ENCODE results near the gene MED12L.

The MED12L gene

DNA sequence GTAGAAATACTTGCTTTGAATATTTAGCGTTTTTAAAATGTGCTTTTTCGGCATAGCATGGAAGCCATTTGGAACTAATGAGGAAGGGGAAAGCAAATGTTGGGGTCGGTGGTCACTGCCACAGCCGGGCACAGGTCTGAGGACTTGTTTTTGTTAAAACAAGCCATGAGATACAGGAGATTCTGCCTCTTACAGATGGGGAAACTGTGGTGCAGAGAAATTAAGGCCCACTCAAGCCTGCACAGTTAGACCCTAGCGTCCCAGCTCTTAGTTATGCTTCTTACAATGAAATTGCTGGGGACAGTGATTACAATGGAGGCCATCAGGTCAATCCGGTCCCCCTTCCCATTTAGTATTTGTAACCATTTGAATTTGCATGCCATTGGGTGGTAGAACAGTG is 120.0 kb downstream of the MED12L start (continued):
- TF ChIP-seq ZNF529 (tag by site-specific recombination; IDR thresholded peaks at IDR 0.05; ENCODE audit: insufficient replicate concordance) (no peak), ZNF791 (tag by site-specific recombination; IDR thresholded peaks at IDR 0.05) (no peak), ZNF114 (tag by site-specific recombination; IDR thresholded peaks at IDR 0.05) (no peak)
- TF ChIP-seq, protein P1, sequence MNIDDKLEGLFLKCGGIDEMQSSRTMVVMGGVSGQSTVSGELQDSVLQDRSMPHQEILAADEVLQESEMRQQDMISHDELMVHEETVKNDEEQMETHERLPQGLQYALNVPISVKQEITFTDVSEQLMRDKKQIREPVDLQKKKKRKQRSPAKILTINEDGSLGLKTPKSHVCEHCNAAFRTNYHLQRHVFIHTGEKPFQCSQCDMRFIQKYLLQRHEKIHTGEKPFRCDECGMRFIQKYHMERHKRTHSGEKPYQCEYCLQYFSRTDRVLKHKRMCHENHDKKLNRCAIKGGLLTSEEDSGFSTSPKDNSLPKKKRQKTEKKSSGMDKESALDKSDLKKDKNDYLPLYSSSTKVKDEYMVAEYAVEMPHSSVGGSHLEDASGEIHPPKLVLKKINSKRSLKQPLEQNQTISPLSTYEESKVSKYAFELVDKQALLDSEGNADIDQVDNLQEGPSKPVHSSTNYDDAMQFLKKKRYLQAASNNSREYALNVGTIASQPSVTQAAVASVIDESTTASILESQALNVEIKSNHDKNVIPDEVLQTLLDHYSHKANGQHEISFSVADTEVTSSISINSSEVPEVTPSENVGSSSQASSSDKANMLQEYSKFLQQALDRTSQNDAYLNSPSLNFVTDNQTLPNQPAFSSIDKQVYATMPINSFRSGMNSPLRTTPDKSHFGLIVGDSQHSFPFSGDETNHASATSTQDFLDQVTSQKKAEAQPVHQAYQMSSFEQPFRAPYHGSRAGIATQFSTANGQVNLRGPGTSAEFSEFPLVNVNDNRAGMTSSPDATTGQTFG (tag by site-specific recombination; IDR thresholded peaks at IDR 0.05; ENCODE audit: borderline replicate concordance): no peak

DNA sequence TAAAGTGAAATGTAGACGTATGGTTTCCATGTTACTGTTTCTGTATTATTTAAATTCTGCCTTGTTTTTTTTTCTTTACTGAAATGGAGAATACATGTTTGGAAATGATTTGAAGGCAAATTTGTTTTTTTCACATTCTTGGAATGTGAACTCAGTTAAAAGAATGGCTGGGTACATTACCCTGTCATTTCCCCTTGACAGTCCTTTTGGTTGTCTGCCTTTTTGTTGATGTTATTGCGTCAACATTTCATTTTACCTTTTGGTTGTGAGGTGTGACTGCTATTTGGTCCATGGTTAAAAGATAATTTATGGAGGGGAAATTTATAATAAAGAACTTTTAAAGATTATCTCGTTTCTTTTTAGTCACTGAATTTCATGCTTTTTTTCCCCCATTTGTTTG is 120.7 kb downstream of the MED12L start:
- Histone ChIP-seq H3K36me3 (ENCODE audit: control insufficient read depth in 2 of 2, insufficient read depth in 1 of 2, low read length in 2 of 2) (no peaks in the 10 kb centered on the region), H3K27ac (ENCODE audit: extremely low read depth, low read depth, low read length) (no peak overlapping the region), H3K4me3 (ENCODE audit: low read depth, low read length) (no peak overlapping the region), H3K9me3 (ENCODE audit: control insufficient read depth, insufficient read depth, low read depth, low read length) (no peaks in the 10 kb centered on the region), H3K4me1 (ENCODE audit: control insufficient read depth, insufficient read depth, low read length) (no peaks in the 10 kb centered on the region)
- TF ChIP-seq ZNF311 (tag by site-specific recombination; IDR thresholded peaks at IDR 0.05; ENCODE audit: borderline replicate concordance) (no peak), GFI1B (tag by site-specific recombination; IDR thresholded peaks at IDR 0.05) (no peak), OVOL3 (tag by site-specific recombination; IDR thresholded peaks at IDR 0.05) (no peak), ZNF248 (tag by site-specific recombination; IDR thresholded peaks at IDR 0.05) (no peak), ZNF211 (tag by site-specific recombination; IDR thresholded peaks at IDR 0.05; ENCODE audit: low read depth) (no peak), ZNF521 (tag by site-specific recombination; IDR thresholded peaks at IDR 0.05) (no peak), ZNF473 (tag by site-specific recombination; IDR thresholded peaks at IDR 0.05) (no peak), ZNF223 (tag by site-specific recombination; IDR thresholded peaks at IDR 0.05) (no peak), ZNF624 (tag by site-specific recombination; IDR thresholded peaks at IDR 0.05) (no peak), ZNF341 (tag by site-specific recombination; IDR thresholded peaks at IDR 0.05; ENCODE audit: low read depth) (no peak)
- ChIA-PET POLR2A (no interaction called here), CTCF (no interaction called here)

DNA sequence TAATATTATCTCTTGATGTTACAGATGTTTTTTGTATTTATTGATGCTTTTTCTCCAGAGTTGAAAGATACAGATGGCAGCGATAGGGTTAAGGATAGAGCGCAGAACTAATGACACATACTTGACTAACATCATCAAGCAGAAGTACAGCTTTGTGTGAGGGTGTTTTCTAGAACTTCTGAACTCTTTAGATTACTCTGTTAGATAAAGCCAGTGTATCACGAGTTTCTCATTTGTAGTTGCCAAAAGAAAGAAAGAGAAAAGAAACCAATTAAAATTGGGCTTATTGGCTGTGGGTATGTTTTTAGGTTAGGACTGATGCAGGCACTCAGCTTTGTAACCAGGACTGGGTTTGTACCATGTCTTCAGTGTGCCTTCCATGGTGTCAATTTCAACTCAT is 124.2 kb downstream of the MED12L start:
- TF ChIP-seq SCRT1 (tag by site-specific recombination; IDR thresholded peaks at IDR 0.05; ENCODE audit: borderline replicate concordance): no peak
- no peak for TF ChIP-seq ZNF792 (tag by site-specific recombination; IDR thresholded peaks at IDR 0.05)
- TF ChIP-seq ZNF548 (tag by site-specific recombination; IDR thresholded peaks at IDR 0.05): no peak
- no peak for TF ChIP-seq SP2 (tag by site-specific recombination; IDR thresholded peaks at IDR 0.05)
- TF ChIP-seq ZNF747 (tag by site-specific recombination; IDR thresholded peaks at IDR 0.05): no peak
- no peak for TF ChIP-seq SCRT2 (tag by site-specific recombination; IDR thresholded peaks at IDR 0.05)
- no peak for TF ChIP-seq ZXDB (tag by site-specific recombination; IDR thresholded peaks at IDR 0.05)
- no peak for TF ChIP-seq ZNF521 (tag by site-specific recombination; IDR thresholded peaks at IDR 0.05)
- no peak for TF ChIP-seq GLI4 (tag by site-specific recombination; IDR thresholded peaks at IDR 0.05)
- no peak for TF ChIP-seq RBAK (tag by site-specific recombination; IDR thresholded peaks at IDR 0.05)
- no peak for TF ChIP-seq ZNF433 (tag by site-specific recombination; IDR thresholded peaks at IDR 0.05; ENCODE audit: low read depth)
- TF ChIP-seq ZNF214 (tag by site-specific recombination; IDR thresholded peaks at IDR 0.05; ENCODE audit: borderline replicate concordance): no peak
- TF ChIP-seq GLI2 (tag by site-specific recombination; IDR thresholded peaks at IDR 0.05; ENCODE audit: borderline replicate concordance, low read depth): no peak
- TF ChIP-seq MYNN (tag by site-specific recombination; IDR thresholded peaks at IDR 0.05; ENCODE audit: borderline replicate concordance): no peak
- TF ChIP-seq, protein P2, sequence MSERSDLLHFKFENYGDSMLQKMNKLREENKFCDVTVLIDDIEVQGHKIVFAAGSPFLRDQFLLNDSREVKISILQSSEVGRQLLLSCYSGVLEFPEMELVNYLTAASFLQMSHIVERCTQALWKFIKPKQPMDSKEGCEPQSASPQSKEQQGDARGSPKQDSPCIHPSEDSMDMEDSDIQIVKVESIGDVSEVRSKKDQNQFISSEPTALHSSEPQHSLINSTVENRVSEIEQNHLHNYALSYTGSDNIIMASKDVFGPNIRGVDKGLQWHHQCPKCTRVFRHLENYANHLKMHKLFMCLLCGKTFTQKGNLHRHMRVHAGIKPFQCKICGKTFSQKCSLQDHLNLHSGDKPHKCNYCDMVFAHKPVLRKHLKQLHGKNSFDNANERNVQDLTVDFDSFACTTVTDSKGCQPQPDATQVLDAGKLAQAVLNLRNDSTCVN (tag by site-specific recombination; optimal IDR thresholded peaks at IDR 0.05): no peak
- no peak for TF ChIP-seq ZNF221 (tag by site-specific recombination; IDR thresholded peaks at IDR 0.05; ENCODE audit: borderline replicate concordance)
- no peak for TF ChIP-seq ZEB2 (tag by site-specific recombination; IDR thresholded peaks at IDR 0.05)
- Histone ChIP-seq H3K4me1 (ENCODE audit: control insufficient read depth, insufficient read depth, low read length) (no peaks in the 10 kb centered on the region), H3K4me3 (ENCODE audit: low read depth, low read length) (no peak overlapping the region), H3K9me3 (ENCODE audit: control insufficient read depth, insufficient read depth, low read depth, low read length) (no peaks in the 10 kb centered on the region), H3K27ac (ENCODE audit: extremely low read depth, low read depth, low read length) (no peak overlapping the region), H3K36me3 (ENCODE audit: control insufficient read depth in 2 of 2, insufficient read depth in 1 of 2, low read length in 2 of 2) (no peaks in the 10 kb centered on the region)
- ChIA-PET CTCF (interaction anchor here (1.1 kb wide), 1 partner anchor 18 kb away, joined by 4 read pairs; no protein-coding TSS in a partner anchor), POLR2A (no interaction called here)

All from HEK293 (cell line).